ENCODE measurements around the gene AMDHD2. TPM values are rescaled to one million over a fixed set of nuclear protein-coding genes. Genes with fewer than 3 reads are reported as not detected.

Gene AMDHD2
- total RNA-seq, 4 donors from 2014 or later = 12.3 to 18.1 (median 13.7) TPM

- intact Hi-C loops (cut with DNase I; ENCODE audit: low total_unique reads) = loop anchor here (10.0 kb wide), 1 partner anchor 247 kb away; the partner anchor contains the start of gene RNPS1
- peaks cover 29 to 33% of the 10 kb centered on the region in 2 donors for H3K4me1 ChIP-seq
- H3K27ac ChIP-seq = peak overlapping the region in 2 of 4 donors; percentile 99 to 100
These were observed 8.0 kb upstream of the AMDHD2 start for GRCh38 chr16:2511996-2512734.

GRCh38 chr16:2512735-2513404 lies 7.3 kb upstream of the AMDHD2 start:
- TF ChIP-seq POLR2A (IDR thresholded peaks at IDR 0.05) = no peak
- no peak for TF ChIP-seq CTCF (IDR thresholded peaks at IDR 0.05 in 4 of 5, conservative IDR thresholded peaks at IDR 0.05 in 1 of 5)
- ATAC-seq (no peak), DNase-seq (no peak)
- H3K36me3 ChIP-seq = no peaks in the 10 kb centered on the region
- intact Hi-C loops (cut with DNase I; ENCODE audit: low total_unique reads) = loop anchor here (10.0 kb wide), 1 partner anchor 248 kb away; the partner anchor contains the start of gene RNPS1
- no peaks in the 10 kb centered on the region for H3K9me3 ChIP-seq
- in situ Hi-C loops (cut with MboI; ENCODE audit: low sequenced_read_pairs in 4 of 4) = no loop called here
- peaks cover 36 to 40% of the 10 kb centered on the region in 2 donors for H3K4me1 ChIP-seq
- no peaks in the 10 kb centered on the region for H3K27me3 ChIP-seq
- H3K4me3 ChIP-seq = peak overlapping the region; percentile 83 to 100 (median 88)
- H3K27ac ChIP-seq = peak overlapping the region; percentile 98 to 100 (median 98)

More at GRCh38 chr16:2511996-2512734, 8.0 kb upstream of the AMDHD2 start:
- Histone ChIP-seq H3K27me3 (no peaks in the 10 kb centered on the region), H3K36me3 (no peaks in the 10 kb centered on the region), H3K4me3 (no peak overlapping the region), H3K9me3 (no peaks in the 10 kb centered on the region)
- no peak for DNase-seq
- no peak for ATAC-seq
- TF ChIP-seq CTCF (IDR thresholded peaks at IDR 0.05 in 4 of 5, conservative IDR thresholded peaks at IDR 0.05 in 1 of 5) (no peak), POLR2A (IDR thresholded peaks at IDR 0.05) (no peak)
- in situ Hi-C loops (cut with MboI; ENCODE audit: low sequenced_read_pairs in 4 of 4) = no loop called here

GRCh38 chr16:2513405-2514332 lies 6.5 kb upstream of the AMDHD2 start, which contains the start of gene ATP6V0C:
TSS of gene ATP6V0C (plus strand) at chr16:2513952. CDS start at chr16:2514104, 152 bp downstream.
- peak; percentile 91 for TF ChIP-seq POLR2A (IDR thresholded peaks at IDR 0.05)
- TF ChIP-seq CTCF (IDR thresholded peaks at IDR 0.05 in 4 of 5, conservative IDR thresholded peaks at IDR 0.05 in 1 of 5) = no peak
- ATAC-seq = peak; percentile 87 to 91
- Histone ChIP-seq H3K27ac (peak within 1 kb of the TSS; percentile 98 to 100 (median 98)), H3K9me3 (no peaks in the 10 kb centered on the region), H3K36me3 (no peaks in the 10 kb centered on the region), H3K27me3 (no peaks in the 10 kb centered on the region), H3K4me3 (peak within 1 kb of the TSS; percentile 83 to 100 (median 88)), H3K4me1 (peaks cover 44 to 48% of the 10 kb centered on the region in 2 donors)
- in situ Hi-C loops (cut with MboI; ENCODE audit: low sequenced_read_pairs in 4 of 4) = no loop called here
- intact Hi-C loops (cut with DNase I; ENCODE audit: low total_unique reads) = loop anchor here (10.0 kb wide), 1 partner anchor 249 kb away; the partner anchor contains the start of gene RNPS1
- DNase-seq = peak; percentile 82 to 90
